ENCODE measurements around the gene DNAJA3.

The DNAJA3 gene

DNA sequence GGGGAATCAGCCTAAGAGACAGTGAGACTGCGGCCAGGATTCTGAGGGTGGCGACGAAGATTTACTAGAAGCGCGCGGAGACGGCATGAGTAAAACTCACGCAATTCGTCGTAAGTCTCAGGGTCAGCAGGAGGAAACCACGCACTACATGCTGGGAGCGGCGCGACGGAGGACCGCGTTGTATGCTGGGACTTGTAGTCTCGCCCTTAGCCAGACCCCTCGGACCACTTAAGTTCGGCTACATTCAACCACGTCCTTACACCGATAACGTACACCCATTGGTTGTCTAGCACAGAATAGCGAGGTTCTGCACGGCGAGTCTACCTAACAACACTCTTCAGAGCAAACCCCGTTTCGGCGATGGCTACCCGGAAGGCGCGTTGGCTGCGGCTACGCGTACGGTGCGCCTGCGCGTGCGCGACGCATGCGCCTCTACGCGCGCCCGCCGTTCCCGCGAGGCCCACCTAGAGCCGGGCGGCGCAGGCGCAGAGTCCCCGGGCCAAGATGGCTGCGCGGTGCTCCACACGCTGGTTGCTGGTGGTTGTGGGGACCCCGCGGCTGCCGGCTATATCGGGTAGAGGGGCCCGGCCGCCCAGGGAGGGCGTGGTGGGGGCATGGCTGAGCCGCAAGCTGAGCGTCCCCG is at the start of gene DNAJA3:
Gene DNAJA3 (plus strand): TSS at position 491 of the 643 bp plus-strand sequence. CDS start 14 bp downstream, at position 505.
- no peak for FAIRE-seq
- DNase-seq (ENCODE audit: low spot score): peak; percentile 86

DNA sequence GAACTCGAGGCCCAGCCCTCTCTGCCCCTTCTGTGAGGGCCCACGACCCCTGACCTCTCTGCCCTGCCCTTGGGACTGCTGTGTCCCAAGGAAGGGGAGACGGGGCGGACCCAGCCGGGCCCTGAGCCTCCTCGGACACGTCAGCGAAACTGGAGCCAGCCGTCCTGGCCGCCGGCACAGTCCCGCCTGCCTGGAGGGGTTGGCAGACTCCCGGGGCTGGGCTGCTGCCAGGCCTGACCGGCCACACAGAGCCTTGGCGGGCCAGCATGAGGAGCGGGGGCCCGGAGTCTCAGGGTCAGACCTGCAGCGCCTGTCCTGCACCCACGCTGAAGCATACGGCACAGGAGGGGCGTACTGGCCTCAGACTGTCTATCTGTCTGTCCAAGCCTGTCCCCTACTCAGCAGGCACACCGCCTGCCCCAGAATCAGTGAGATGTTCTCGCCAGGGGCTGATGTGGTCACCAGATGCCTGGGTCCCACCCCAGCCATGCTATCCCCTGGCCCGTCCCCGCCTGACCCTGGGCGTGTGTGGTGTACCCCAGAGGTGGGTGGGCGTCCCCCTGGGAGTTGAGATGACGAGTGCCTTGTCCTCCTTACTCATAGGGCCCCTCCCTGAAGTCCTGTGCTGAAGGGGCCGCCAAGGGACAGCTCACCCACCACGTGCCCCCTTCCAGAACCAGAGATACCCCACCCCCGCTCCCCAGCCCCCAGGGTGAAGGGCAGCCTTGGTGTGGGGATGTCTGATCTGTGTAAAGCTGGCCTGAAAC is 49.4 kb upstream of the DNAJA3 start:
- no peak for DNase-seq (ENCODE audit: low spot score)

DNA sequence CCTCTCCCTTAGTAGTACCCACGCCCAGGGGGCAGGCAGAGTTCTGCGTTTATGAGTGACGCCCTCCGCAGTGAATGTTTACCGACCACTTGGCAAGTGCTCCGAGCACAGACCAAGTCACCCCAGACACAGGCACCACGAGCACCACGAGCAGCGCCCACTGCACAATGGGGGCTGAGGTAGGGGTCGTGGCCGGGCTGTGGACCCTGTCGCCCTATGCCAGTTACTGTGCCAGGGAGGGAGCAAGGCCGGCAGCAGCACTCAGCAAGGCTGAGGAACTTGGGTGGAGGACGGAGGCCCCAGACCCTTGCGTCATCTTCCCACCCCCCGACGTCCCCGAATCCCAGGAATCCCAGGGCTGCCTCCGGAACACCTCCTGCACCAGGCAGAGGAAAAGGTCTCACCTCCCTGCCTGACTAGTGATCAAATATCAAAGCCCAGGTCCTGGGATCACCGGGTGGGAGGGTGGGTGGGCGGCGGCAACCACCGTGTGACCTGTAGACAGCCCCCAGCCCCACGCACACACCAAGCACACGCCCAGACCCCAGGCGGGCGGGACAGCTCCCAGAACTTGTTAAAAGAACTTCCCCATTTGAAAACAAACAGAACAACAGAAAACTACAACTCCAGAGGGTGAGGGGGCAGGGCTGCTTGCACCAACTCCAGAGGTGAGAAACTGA is 48.6 kb upstream of the DNAJA3 start:
- FAIRE-seq: no peak
- no peak for DNase-seq (ENCODE audit: low spot score)

More for the DNA sequence above, 49.4 kb upstream of the DNAJA3 start:
- no peak for FAIRE-seq

- no peak for FAIRE-seq
- DNase-seq (ENCODE audit: low spot score): no peak
These were observed 48.0 kb upstream of the DNAJA3 start for GRCh38 chr16:4377573-4378154.

DNA sequence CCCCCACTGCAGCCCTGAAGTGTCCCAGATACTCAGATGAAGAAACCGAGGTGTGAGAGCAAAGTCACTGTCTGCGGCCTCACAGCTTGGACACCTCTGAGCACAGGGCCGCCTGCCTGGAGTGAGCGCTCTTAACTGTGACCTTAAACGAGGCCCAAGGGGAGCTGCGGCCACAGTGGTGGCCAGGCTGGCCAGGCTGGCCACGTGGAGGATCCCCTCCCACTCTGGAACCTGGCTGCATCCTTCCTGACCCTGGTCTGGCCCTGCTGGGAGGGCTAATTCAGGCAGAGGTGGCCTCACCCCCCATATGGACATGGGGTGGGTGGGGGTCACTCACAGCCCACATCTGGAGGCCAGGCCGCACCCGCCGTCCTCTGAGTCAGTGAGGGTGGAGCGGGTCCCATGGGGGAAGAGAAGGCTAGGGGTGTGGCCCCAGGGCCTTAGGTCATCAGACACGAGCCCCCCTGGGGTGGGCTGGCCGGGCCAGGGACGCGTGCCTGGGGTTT is 47.5 kb upstream of the DNAJA3 start:
- FAIRE-seq (no peak), DNase-seq (ENCODE audit: low spot score) (no peak)

GRCh38 chr16:4378999-4379690 is 46.5 kb upstream of the DNAJA3 start:
- FAIRE-seq (no peak), DNase-seq (ENCODE audit: low spot score) (no peak)

GRCh38 chr16:4380119-4381063 is 45.3 kb upstream of the DNAJA3 start:
- FAIRE-seq (no peak), DNase-seq (ENCODE audit: low spot score) (no peak)

DNA sequence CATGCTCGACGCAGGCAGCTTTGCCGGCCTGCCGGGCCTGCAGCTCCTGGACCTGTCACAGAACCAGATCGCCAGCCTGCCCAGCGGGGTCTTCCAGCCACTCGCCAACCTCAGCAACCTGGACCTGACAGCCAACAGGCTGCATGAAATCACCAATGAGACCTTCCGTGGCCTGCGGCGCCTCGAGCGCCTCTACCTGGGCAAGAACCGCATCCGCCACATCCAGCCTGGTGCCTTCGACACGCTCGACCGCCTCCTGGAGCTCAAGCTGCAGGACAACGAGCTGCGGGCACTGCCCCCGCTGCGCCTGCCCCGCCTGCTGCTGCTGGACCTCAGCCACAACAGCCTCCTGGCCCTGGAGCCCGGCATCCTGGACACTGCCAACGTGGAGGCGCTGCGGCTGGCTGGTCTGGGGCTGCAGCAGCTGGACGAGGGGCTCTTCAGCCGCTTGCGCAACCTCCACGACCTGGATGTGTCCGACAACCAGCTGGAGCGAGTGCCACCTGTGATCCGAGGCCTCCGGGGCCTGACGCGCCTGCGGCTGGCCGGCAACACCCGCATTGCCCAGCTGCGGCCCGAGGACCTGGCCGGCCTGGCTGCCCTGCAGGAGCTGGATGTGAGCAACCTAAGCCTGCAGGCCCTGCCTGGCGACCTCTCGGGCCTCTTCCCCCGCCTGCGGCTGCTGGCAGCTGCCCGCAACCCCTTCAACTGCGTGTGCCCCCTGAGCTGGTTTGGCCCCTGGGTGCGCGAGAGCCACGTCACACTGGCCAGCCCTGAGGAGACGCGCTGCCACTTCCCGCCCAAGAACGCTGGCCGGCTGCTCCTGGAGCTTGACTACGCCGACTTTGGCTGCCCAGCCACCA is 44.4 kb upstream of the DNAJA3 start:
- DNase-seq (ENCODE audit: low spot score) (no peak), FAIRE-seq (no peak)

DNA sequence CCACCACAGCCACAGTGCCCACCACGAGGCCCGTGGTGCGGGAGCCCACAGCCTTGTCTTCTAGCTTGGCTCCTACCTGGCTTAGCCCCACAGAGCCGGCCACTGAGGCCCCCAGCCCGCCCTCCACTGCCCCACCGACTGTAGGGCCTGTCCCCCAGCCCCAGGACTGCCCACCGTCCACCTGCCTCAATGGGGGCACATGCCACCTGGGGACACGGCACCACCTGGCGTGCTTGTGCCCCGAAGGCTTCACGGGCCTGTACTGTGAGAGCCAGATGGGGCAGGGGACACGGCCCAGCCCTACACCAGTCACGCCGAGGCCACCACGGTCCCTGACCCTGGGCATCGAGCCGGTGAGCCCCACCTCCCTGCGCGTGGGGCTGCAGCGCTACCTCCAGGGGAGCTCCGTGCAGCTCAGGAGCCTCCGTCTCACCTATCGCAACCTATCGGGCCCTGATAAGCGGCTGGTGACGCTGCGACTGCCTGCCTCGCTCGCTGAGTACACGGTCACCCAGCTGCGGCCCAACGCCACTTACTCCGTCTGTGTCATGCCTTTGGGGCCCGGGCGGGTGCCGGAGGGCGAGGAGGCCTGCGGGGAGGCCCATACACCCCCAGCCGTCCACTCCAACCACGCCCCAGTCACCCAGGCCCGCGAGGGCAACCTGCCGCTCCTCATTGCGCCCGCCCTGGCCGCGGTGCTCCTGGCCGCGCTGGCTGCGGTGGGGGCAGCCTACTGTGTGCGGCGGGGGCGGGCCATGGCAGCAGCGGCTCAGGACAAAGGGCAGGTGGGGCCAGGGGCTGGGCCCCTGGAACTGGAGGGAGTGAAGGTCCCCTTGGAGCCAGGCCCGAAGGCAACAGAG is 43.5 kb upstream of the DNAJA3 start:
- DNase-seq (ENCODE audit: low spot score) (no peak), FAIRE-seq (no peak)

- FAIRE-seq (no peak), DNase-seq (ENCODE audit: low spot score) (no peak)
These were observed 42.8 kb upstream of the DNAJA3 start for GRCh38 chr16:4382795-4383357.

GRCh38 chr16:4383591-4384444 is 41.9 kb upstream of the DNAJA3 start:
- DNase-seq (ENCODE audit: low spot score): no peak
- no peak for FAIRE-seq

DNA sequence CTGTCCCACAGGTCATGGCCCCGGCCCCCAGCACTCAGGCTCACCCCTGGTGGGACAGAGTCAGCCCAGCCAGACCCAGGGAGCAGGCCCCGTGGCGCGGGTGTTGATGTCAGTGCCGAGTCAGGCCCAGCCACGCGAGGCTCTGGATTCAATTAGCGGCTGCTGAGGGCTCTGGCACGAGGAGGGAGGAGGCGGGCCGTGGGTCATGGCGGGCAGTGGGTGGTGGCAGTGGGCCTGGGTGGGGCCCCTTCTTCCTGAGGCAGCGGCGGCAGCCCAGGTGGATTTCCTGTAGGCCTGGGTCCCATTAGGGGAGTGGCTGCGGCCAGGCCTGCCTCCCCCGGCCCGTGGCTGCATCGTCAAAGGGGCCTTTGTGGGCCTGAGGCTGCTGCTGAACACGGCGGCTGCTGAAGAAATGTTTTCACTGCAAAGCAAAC is 41.1 kb upstream of the DNAJA3 start:
- DNase-seq (ENCODE audit: low spot score) (no peak), FAIRE-seq (no peak)

DNA sequence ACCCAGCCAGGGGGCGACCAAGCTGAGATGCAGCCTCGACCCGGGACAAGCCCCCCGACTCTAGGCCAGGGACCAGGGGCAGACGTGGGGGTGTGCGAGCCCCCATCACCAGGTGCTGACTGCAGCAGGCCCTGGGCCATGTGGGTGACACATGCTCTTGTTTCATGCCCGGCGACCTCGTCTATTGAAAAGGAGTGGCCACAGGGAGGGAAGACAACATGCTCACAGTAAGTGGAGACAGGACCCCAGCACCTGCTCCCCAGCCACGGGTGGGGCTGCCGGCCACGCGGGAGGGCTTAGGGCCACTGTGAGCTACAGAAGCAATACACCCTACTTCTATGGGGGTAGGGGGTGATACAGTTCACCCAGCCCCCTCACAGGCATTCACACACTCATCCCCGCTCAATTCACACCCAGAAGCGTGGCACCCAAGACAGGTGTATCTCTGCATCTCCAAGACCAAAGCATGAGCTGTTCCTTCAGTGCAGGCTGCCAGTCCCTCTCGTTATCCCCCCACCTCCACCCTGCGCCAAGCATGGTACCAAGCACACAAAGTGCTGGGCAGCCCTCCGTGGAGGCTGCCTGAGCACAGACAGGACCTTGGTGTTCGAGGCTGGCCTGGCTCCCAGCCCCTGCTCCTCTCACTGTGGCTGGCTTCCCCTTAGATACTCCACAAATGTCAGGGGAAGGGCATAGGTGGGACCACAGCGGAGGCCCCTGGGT is 40.4 kb upstream of the DNAJA3 start:
- FAIRE-seq: no peak

DNA sequence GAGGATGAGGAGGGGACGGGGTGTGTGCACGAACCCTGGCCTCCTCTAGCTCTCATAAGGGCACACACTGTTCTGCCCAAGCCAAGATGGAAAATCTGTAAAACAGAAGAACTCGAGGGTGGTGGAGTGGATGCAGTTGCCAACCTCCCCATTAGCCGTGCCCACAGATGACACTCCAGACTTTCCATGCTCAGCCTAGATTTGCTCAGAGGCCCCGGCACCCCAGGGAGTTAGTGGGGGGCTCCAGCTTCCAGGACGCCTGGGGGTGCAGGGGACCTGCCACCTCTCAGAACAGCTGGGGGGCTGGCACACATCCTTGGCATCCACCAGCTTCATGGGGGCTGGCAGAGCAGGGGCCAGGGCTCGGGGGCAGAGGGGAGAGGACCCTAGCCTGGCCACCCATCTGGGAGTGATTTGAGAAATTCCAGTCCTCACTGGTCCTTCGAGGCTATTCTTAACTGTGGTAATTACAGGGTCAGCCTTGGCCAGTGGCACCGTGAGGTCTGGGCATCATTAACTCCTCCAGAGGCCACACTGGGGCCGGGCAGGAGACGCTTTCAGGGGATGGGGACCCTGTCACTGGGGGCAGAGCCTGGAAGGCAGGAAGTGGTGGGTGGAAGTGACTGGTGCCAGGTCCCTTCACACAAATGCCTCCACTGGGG is 39.7 kb upstream of the DNAJA3 start:
- FAIRE-seq (no peak), DNase-seq (ENCODE audit: low spot score) (no peak)

More for the DNA sequence above, 40.4 kb upstream of the DNAJA3 start:
- no peak for DNase-seq (ENCODE audit: low spot score)

DNA sequence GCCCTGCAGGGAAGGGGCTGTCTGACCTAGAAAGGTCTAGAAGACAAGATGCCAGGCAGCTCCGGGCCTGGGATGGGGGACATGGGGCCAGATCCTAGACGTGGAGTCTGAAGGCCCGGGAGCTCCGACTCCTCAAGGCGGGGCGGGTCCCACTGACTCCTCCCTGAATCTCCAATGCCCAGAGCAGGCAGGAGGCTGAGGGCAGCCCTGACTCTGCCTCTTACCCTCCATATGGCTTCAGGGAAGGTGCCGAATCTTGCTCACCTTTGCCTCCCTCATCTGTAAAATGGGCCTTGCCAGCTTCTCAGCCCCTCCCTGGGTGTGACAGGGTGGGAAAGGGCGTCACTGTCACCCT is 39.2 kb upstream of the DNAJA3 start:
- no peak for DNase-seq (ENCODE audit: low spot score)
- no peak for FAIRE-seq

Measured in RCC 7860 (cell line).